Choroid plexus epithelial cell (primary cell): Measurements from ENCODE around the gene NTPCR.

Experiments
- DNase-seq: peaks from one replicate; pipeline ENCODE4 v3.0.0-alpha.2; 2010; ENCODE audit warnings: low read depth
- H3K4me3 ChIP-seq: 2 replicates; pipeline ENCODE4 v1.5.1; 2011; ENCODE audit warnings: low read depth, mild to moderate bottlenecking, control low read depth, low read length, moderate library complexity
- TF ChIP-seq, protein P1 (sequence below): conservative IDR thresholded peaks from 2 replicates; pipeline ENCODE4 v1.5.1; 2011; ENCODE audit warnings: low read depth, mild to moderate bottlenecking, control low read depth, inconsistent platforms, low read length, moderate library complexity

The NTPCR gene

DNA sequence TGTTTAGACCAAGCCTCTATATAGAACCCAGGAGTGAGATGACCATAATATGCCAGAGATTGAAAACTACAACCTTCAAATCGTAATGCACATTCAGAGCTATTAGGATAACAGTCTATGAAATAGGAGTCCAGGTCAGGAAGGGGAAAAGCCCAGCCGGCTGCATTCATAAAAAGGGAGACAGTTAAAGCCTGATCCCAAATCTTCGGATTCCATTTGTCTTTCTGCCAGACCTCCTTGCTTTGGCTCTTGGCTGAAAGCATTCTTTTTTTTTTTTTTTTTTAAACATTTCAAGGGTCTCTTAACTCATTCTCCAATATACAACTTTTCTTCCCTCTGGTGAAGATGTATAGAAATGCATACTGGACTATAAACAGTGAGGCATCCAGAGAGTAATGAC, 81.1 kb downstream of the NTPCR start:
- DNase-seq: no peak
- H3K4me3 ChIP-seq: no peak overlapping the region
- TF ChIP-seq, protein P1, sequence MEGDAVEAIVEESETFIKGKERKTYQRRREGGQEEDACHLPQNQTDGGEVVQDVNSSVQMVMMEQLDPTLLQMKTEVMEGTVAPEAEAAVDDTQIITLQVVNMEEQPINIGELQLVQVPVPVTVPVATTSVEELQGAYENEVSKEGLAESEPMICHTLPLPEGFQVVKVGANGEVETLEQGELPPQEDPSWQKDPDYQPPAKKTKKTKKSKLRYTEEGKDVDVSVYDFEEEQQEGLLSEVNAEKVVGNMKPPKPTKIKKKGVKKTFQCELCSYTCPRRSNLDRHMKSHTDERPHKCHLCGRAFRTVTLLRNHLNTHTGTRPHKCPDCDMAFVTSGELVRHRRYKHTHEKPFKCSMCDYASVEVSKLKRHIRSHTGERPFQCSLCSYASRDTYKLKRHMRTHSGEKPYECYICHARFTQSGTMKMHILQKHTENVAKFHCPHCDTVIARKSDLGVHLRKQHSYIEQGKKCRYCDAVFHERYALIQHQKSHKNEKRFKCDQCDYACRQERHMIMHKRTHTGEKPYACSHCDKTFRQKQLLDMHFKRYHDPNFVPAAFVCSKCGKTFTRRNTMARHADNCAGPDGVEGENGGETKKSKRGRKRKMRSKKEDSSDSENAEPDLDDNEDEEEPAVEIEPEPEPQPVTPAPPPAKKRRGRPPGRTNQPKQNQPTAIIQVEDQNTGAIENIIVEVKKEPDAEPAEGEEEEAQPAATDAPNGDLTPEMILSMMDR: no peak

DNA sequence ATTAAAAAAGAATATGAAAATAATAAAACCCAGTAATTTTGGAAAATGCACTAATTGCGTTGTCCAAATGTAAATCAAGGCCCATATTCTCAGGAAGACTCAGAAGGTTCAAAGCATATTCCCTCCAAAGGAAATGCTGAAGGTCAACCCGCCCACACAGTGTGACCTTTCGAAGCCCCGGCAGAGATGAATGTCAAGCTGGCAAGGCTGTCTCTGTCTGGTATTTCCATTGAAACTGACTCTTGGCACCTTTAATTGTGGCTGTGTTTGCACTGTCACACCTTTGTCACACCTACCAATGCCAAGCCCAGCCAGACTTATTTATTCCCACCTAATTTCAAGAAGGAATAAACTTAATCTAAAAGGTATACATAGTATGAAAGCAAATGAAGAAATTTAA, 82.5 kb downstream of the NTPCR start:
- DNase-seq: no peak
- TF ChIP-seq, protein P1: no peak
- no peak overlapping the region for H3K4me3 ChIP-seq

DNA sequence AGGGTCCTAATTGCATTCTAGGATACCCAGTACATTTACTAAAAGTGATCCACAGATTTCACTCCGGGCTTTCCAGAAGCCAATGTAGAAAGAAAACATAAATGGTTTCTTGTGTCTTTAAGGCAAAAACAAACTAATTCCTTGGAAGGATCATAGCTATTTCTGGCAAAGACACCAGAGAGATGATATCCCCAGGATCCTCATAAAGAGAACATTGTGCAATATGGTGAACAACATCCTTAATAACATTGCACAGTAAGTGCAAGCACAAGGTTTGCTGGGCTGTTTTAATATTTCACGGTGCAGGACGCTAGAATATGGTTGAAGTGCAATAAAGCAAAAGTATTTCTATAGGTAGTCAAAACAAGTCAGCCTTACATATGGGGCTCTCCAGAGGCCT, 83.0 kb downstream of the NTPCR start:
- H3K4me3 ChIP-seq: no peak overlapping the region
- TF ChIP-seq, protein P1: no peak
- DNase-seq: peak; percentile 83
